ENCODE results near the gene AR. TPM values are rescaled to one million over a fixed set of nuclear protein-coding genes. Genes with fewer than 3 reads are reported as not detected.

AR gene
- total and polyA plus RNA-seq, 2 of the 13 experiments (the other 11 are each of a cell fraction or from before 2014, with no cell fraction given) = not detected

DNA sequence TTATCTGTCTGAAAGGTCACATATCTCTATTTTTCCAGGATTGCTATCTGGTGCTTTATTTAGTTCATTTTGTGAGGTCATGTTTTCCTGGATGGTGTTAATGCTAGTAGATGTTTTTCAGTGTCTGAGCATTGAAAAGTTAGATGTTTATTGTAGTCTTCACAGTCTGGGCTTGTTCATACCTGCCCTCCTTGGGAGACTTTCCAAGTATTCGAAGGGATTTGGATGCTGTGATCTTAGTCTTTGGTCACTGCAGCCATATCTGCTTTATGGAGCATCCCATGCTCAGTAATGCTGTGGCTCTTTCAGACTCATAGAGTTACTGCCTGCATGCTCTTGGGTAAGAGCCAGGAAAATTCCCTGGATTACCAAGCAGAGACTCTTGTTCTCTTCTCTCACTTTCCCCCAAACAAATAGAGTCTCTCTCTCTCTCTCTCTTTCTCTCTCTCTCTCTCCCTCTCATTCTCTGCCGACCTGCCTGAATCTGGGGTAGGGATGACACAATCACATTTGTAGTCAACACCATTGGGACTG, 130.0 kb downstream of the AR start:
- no peaks in the 10 kb centered on the region for H3K36me3 ChIP-seq (replicated peaks in 1 of 2; ENCODE audit: control insufficient read depth in 1 of 2, insufficient read depth in 2 of 2, low read length in 2 of 2)
- in situ Hi-C loops (cut with HindIII; ENCODE audit: extremely low pct_ligation_motif_present, low pct_unique_long_range_greater_than_20kb) (no loop called here), intact Hi-C loops (cut with micrococcal nuclease; ENCODE audit: unreplicated experiment) (no loop called here)
- no peaks in the 10 kb centered on the region for H4K20me1 ChIP-seq (ENCODE audit: insufficient read depth, low read length)
- H3K27me3 ChIP-seq (ENCODE audit: control insufficient read depth in 1 of 2, insufficient read depth in 2 of 2, low read length in 2 of 2) = no peaks in the 10 kb centered on the region
- peaks cover 40% of the 10 kb centered on the region for H3K9me3 ChIP-seq (ENCODE audit: low read length)
- H2AFZ ChIP-seq (ENCODE audit: low read length) = no peak overlapping the region
- no peak for DNase-seq (ENCODE audit: low spot score)
- no peak overlapping the region for H3K9ac ChIP-seq (ENCODE audit: insufficient read depth, low read depth, low read length)
- no peak for TF ChIP-seq HCFC1 (IDR thresholded peaks at IDR 0.05; ENCODE audit: low read depth, low read length)
- TF ChIP-seq RBFOX2 (IDR thresholded peaks at IDR 0.05; ENCODE audit: low read depth, low read length) = no peak
- TF ChIP-seq ZSCAN21 (CRISPR knock-in tag; IDR thresholded peaks at IDR 0.05; ENCODE audit: borderline replicate concordance) = no peak
- TF ChIP-seq, protein P1, sequence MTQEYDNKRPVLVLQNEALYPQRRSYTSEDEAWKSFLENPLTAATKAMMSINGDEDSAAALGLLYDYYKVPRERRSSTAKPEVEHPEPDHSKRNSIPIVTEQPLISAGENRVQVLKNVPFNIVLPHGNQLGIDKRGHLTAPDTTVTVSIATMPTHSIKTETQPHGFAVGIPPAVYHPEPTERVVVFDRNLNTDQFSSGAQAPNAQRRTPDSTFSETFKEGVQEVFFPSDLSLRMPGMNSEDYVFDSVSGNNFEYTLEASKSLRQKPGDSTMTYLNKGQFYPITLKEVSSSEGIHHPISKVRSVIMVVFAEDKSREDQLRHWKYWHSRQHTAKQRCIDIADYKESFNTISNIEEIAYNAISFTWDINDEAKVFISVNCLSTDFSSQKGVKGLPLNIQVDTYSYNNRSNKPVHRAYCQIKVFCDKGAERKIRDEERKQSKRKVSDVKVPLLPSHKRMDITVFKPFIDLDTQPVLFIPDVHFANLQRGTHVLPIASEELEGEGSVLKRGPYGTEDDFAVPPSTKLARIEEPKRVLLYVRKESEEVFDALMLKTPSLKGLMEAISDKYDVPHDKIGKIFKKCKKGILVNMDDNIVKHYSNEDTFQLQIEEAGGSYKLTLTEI (CRISPR knock-in tag; conservative IDR thresholded peaks at IDR 0.05) = no peak
- TF ChIP-seq TMF1 (CRISPR knock-in tag; IDR thresholded peaks at IDR 0.05; ENCODE audit: low read depth) = no peak
- TF ChIP-seq, protein P2, sequence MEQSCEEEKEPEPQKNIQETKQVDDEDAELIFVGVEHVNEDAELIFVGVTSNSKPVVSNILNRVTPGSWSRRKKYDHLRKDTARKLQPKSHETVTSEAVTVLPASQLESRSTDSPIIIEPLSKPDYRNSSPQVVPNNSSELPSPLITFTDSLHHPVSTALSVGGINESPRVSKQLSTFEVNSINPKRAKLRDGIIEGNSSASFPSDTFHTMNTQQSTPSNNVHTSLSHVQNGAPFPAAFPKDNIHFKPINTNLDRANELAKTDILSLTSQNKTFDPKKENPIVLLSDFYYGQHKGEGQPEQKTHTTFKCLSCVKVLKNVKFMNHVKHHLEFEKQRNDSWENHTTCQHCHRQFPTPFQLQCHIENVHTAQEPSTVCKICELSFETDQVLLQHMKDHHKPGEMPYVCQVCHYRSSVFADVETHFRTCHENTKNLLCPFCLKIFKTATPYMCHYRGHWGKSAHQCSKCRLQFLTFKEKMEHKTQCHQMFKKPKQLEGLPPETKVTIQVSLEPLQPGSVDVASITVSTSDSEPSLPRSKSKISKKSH (CRISPR knock-in tag; IDR thresholded peaks at IDR 0.05; ENCODE audit: borderline replicate concordance) = no peak
- no peak for TF ChIP-seq DMAP1 (CRISPR knock-in tag; IDR thresholded peaks at IDR 0.05)
- TF ChIP-seq KDM3A (CRISPR knock-in tag; IDR thresholded peaks at IDR 0.05; ENCODE audit: low read depth) = no peak
- no peak for TF ChIP-seq ZMAT3 (CRISPR knock-in tag; conservative IDR thresholded peaks at IDR 0.05)
- no peak for TF ChIP-seq ZNF615 (CRISPR knock-in tag; IDR thresholded peaks at IDR 0.05; ENCODE audit: borderline replicate concordance)
- no peak for TF ChIP-seq HNRNPUL1 (IDR thresholded peaks at IDR 0.05; ENCODE audit: low read depth, low read length)
- no TSS peak for BruUV-seq (replicated peaks)
- H3K27ac ChIP-seq (ENCODE audit: extremely low read length, insufficient read depth, low read length) = no peak overlapping the region
- ATAC-seq = no peak
- no peak overlapping the region for H3K4me2 ChIP-seq (ENCODE audit: low read depth, low read length)
- no peak for FAIRE-seq
- CTCF ChIA-PET (ENCODE audit: low intra/inter-chr PET ratio, low total read pairs) = no interaction called here
- H3K4me3 ChIP-seq (replicated peaks in 1 of 3; ENCODE audit: insufficient read depth in 1 of 3, low read depth in 2 of 3, low read length in 3 of 3) = no peak overlapping the region
- no peaks in the 10 kb centered on the region for H3K79me2 ChIP-seq (ENCODE audit: insufficient read depth, low read length)
- 40% methylated on average over 1 of the region's 2 CpGs for WGBS (ENCODE audit: low lambda C conversion rate)
- no peaks in the 10 kb centered on the region for H3K4me1 ChIP-seq (ENCODE audit: insufficient read depth, low read length)
- POLR2A ChIA-PET = no interaction called here
